ENCODE results near the gene CHM. TPM values are rescaled to one million over a fixed set of nuclear protein-coding genes. Genes with fewer than 3 reads are reported as not detected.
"Not testable (repeated sequence)": the region's sequence is repeated elsewhere in the genome, so short reads cannot be mapped to it uniquely, and the experiment has no call there.

CHM gene
- total and polyA plus RNA-seq, 7 experiments from 2014 or later: 5.3 to 22.6 (median 13.6) TPM

DNA sequence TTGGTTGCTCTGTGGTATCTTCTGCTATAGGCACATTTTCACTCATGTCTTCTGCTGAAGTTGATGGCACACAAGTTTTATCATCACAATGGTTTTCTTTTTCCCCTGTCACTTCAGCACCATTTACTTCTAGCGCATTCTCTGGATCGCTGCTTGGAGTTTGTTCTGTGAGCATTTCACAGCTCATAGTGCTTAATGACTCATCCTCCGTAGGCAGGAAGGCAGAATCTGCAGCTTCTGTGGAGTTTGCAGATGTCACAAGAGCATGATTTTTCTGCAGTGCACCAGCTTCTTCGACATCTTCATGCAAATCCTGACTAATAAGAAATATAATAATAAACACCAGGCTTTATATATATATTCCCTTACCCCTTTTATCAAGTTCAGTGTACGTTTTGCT, 83.6 kb downstream of the CHM start:
- no peaks in the 10 kb centered on the region for H3K9me3 ChIP-seq (ENCODE audit: control insufficient read depth in 2 of 3, low read length in 3 of 3)
- Mint-ChIP-seq H3K4me1 (peaks cover 0 to 2% (median 0%) of the 10 kb centered on the region in 7 donors), H3K27me3 (no peaks in the 10 kb centered on the region), H3K27ac (no peak overlapping the region), H3K9me3 (no peaks in the 10 kb centered on the region), H3K4me3 (no peak overlapping the region), H3K36me3 (peaks cover 0 to 21% (median 3%) of the 10 kb centered on the region in 5 donors)
- no peak overlapping the region for H3K4me3 ChIP-seq (ENCODE audit: low read length)
- no peak overlapping the region for H3K27ac ChIP-seq (ENCODE audit: low read depth, low read length)
- no peaks in the 10 kb centered on the region for H3K36me3 ChIP-seq (ENCODE audit: control insufficient read depth in 2 of 3, insufficient read depth in 3 of 3, low read length in 3 of 3)
- intact Hi-C loops (cut with micrococcal nuclease): no loop called here
- POLR2A ChIA-PET: no interaction called here
- no peak for ATAC-seq
- CTCF ChIA-PET: no interaction called here
- DNase-seq: no peak
- H3K27me3 ChIP-seq (ENCODE audit: control insufficient read depth in 2 of 2, insufficient read depth in 2 of 2, low read length in 2 of 2): no peaks in the 10 kb centered on the region
- no peaks in the 10 kb centered on the region for H3K4me1 ChIP-seq (ENCODE audit: control insufficient read depth in 2 of 2, insufficient read depth in 2 of 2, low read length in 2 of 2)

DNA sequence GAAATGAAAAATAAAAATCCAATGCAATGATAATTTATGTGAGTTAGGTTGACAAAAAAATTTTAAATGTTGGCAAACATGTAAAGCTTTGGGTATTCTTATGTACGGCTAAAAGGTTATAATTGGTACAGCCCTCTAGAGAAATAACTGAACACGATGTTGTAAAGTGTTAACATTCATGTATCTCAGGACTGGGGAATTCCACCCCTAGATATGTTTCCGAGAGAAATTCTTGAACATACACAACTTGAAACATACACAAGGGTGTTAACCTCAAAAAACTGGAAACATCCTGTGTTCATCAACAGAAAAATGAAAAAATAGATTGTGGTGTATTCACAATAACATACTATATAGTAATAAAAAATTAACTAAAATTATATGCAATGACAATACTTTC, 91.8 kb downstream of the CHM start:
- no peaks in the 10 kb centered on the region for H3K4me1 ChIP-seq (ENCODE audit: control insufficient read depth in 2 of 2, insufficient read depth in 2 of 2, low read length in 2 of 2)
- Mint-ChIP-seq H3K4me1 (peaks cover 0 to 5% (median 0%) of the 10 kb centered on the region in 7 donors), H3K9me3 (peaks cover 0 to 13% (median 5%) of the 10 kb centered on the region in 11 donors), H3K4me3 (no peak overlapping the region), H3K27me3 (no peaks in the 10 kb centered on the region), H3K36me3 (peaks cover 12 to 46% (median 28%) of the 10 kb centered on the region in 5 donors), H3K27ac (no peak overlapping the region)
- intact Hi-C loops (cut with micrococcal nuclease): no loop called here
- ATAC-seq: no peak
- H3K4me3 ChIP-seq (ENCODE audit: low read length): no peak overlapping the region
- no peak overlapping the region for H3K27ac ChIP-seq (ENCODE audit: low read depth, low read length)
- CTCF ChIA-PET: no interaction called here
- POLR2A ChIA-PET: no interaction called here
- no peak for DNase-seq
- no peaks in the 10 kb centered on the region for H3K27me3 ChIP-seq (ENCODE audit: control insufficient read depth in 2 of 2, insufficient read depth in 2 of 2, low read length in 2 of 2)
- H3K36me3 ChIP-seq (ENCODE audit: control insufficient read depth in 2 of 3, insufficient read depth in 3 of 3, low read length in 3 of 3): peaks cover 0 to 12% (median 6%) of the 10 kb centered on the region in 3 experiments
- H3K9me3 ChIP-seq (ENCODE audit: control insufficient read depth in 2 of 3, low read length in 3 of 3): no peaks in the 10 kb centered on the region

DNA sequence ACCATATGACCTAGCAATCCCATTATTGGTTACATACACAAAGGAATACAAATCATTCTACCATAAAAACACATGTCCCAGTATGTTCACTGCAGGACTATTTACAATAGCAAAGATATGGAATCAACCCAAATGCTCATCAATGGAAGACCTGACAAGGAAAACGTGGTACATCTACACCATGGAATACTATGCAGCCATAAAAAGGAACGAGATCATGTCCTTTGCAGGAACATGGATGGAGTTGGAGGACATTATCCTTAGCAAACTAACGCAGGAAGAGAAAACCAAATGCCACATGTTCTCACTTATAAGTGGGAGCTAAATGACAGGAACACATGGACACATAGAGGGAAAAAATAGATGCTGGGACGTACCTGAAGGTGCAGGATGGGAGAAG, 102.6 kb downstream of the CHM start:
- peaks cover 0 to 24% (median 3%) of the 10 kb centered on the region in 3 experiments for H3K36me3 ChIP-seq (ENCODE audit: control insufficient read depth in 2 of 3, insufficient read depth in 3 of 3, low read length in 3 of 3)
- ATAC-seq; H3K27ac ChIP-seq (ENCODE audit: low read depth, low read length); H3K27me3 Mint-ChIP-seq; intact Hi-C loops (cut with micrococcal nuclease); H3K4me1 ChIP-seq (ENCODE audit: control insufficient read depth in 2 of 2, insufficient read depth in 2 of 2, low read length in 2 of 2); DNase-seq; H3K4me1 Mint-ChIP-seq; CTCF ChIA-PET; H3K27ac Mint-ChIP-seq; H3K27me3 ChIP-seq (ENCODE audit: control insufficient read depth in 2 of 2, insufficient read depth in 2 of 2, low read length in 2 of 2); H3K4me3 ChIP-seq (ENCODE audit: low read length); H3K4me3 Mint-ChIP-seq; POLR2A ChIA-PET: not testable (repeated sequence)
- H3K9me3 ChIP-seq (ENCODE audit: control insufficient read depth in 2 of 3, low read length in 3 of 3): peaks cover 0 to 13% (median 0%) of the 10 kb centered on the region in 3 experiments
- Mint-ChIP-seq H3K9me3 (peaks cover 0 to 31% (median 12%) of the 10 kb centered on the region in 11 donors), H3K36me3 (peaks cover 3 to 62% (median 46%) of the 10 kb centered on the region in 5 donors)

DNA sequence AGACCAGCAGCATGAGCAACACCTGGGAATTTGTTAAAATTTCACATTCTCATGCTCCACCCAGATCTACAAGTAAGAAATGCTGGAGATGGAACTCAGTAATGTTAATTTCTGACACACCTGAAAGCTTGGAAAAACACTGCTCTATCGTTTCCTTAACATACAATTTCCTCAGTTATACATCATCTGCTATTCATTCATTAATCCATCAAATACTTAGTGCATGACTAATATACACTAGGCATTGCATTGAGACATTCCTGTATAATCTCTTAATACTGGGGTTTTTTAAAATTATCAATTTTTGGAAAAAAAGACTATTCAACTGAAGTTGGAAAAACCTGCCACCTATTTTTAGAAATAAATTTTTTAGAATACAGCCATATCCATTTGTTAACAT, 106.1 kb downstream of the CHM start:
- H3K27ac ChIP-seq (ENCODE audit: low read depth, low read length): no peak overlapping the region
- H3K4me3 Mint-ChIP-seq: no peak overlapping the region
- H3K36me3 Mint-ChIP-seq: peaks cover 5 to 39% (median 31%) of the 10 kb centered on the region in 5 donors
- no peak overlapping the region for H3K4me3 ChIP-seq (ENCODE audit: low read length)
- ChIA-PET CTCF (no interaction called here), POLR2A (no interaction called here)
- H3K4me1 Mint-ChIP-seq: peaks cover 0 to 4% (median 0%) of the 10 kb centered on the region in 7 donors
- peaks cover 0 to 7% (median 0%) of the 10 kb centered on the region in 3 experiments for H3K9me3 ChIP-seq (ENCODE audit: control insufficient read depth in 2 of 3, low read length in 3 of 3)
- DNase-seq (no peak), ATAC-seq (no peak)
- H3K27me3 Mint-ChIP-seq: no peaks in the 10 kb centered on the region
- no peaks in the 10 kb centered on the region for H3K4me1 ChIP-seq (ENCODE audit: control insufficient read depth in 2 of 2, insufficient read depth in 2 of 2, low read length in 2 of 2)
- peaks cover 0 to 12% (median 3%) of the 10 kb centered on the region in 3 experiments for H3K36me3 ChIP-seq (ENCODE audit: control insufficient read depth in 2 of 3, insufficient read depth in 3 of 3, low read length in 3 of 3)
- no peaks in the 10 kb centered on the region for H3K27me3 ChIP-seq (ENCODE audit: control insufficient read depth in 2 of 2, insufficient read depth in 2 of 2, low read length in 2 of 2)
- intact Hi-C loops (cut with micrococcal nuclease): no loop called here
- H3K27ac Mint-ChIP-seq: no peak overlapping the region
- H3K9me3 Mint-ChIP-seq: peaks cover 0 to 18% (median 12%) of the 10 kb centered on the region in 11 donors

DNA sequence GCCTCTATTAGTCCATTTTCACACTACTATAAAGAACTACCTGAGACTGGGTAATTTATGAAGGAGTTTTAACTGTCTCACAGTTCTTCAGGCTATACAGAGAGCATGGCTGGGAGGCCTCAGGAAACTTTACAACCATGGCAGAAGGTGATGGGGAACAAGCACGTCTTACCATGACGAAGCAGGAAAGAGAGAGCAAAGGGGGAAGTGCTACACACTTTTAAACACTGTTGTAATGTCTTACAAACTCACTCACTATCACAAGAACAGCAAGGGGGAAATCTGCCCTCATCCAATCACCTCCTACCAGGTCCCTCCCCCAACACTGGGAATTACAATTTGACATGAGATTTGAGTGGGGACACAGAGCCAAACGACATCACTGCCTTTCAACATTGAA, 107.4 kb downstream of the CHM start:
- H3K4me1 Mint-ChIP-seq; H3K27ac Mint-ChIP-seq; H3K4me3 ChIP-seq (ENCODE audit: low read length); H3K4me1 ChIP-seq (ENCODE audit: control insufficient read depth in 2 of 2, insufficient read depth in 2 of 2, low read length in 2 of 2); intact Hi-C loops (cut with micrococcal nuclease); H3K9me3 ChIP-seq (ENCODE audit: control insufficient read depth in 2 of 3, low read length in 3 of 3); H3K36me3 ChIP-seq (ENCODE audit: control insufficient read depth in 2 of 3, insufficient read depth in 3 of 3, low read length in 3 of 3); H3K27me3 Mint-ChIP-seq; H3K4me3 Mint-ChIP-seq; H3K9me3 Mint-ChIP-seq; DNase-seq; H3K27me3 ChIP-seq (ENCODE audit: control insufficient read depth in 2 of 2, insufficient read depth in 2 of 2, low read length in 2 of 2); H3K27ac ChIP-seq (ENCODE audit: low read depth, low read length); CTCF ChIA-PET; POLR2A ChIA-PET; ATAC-seq: not testable (repeated sequence)
- peaks cover 5 to 31% (median 17%) of the 10 kb centered on the region in 5 donors for H3K36me3 Mint-ChIP-seq

DNA sequence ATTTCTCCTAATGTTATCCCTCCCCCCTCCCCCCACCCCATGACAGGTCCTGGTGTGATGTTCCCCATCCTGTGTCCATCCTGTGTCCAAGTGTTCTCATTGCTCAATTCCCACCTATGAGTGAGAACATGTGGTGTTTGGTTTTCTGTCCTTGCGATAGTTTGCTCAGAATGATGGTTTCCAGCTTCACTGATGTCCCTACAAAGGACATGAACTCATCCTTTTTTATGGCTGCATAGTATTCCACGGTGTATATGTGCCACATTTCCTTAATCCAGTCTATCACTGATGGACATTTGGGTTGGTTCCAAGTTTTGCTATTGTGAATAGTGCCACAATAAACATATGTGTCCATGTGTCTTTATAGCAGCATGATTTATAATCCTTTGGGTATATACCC, 113.0 kb downstream of the CHM start:
- H3K27ac ChIP-seq (ENCODE audit: low read depth, low read length); H3K9me3 Mint-ChIP-seq; H3K4me1 Mint-ChIP-seq; CTCF ChIA-PET; POLR2A ChIA-PET; H3K4me1 ChIP-seq (ENCODE audit: control insufficient read depth in 2 of 2, insufficient read depth in 2 of 2, low read length in 2 of 2); H3K27me3 Mint-ChIP-seq; H3K4me3 ChIP-seq (ENCODE audit: low read length); H3K4me3 Mint-ChIP-seq; intact Hi-C loops (cut with micrococcal nuclease); DNase-seq; H3K36me3 ChIP-seq (ENCODE audit: control insufficient read depth in 2 of 3, insufficient read depth in 3 of 3, low read length in 3 of 3); H3K27me3 ChIP-seq (ENCODE audit: control insufficient read depth in 2 of 2, insufficient read depth in 2 of 2, low read length in 2 of 2); ATAC-seq; H3K9me3 ChIP-seq (ENCODE audit: control insufficient read depth in 2 of 3, low read length in 3 of 3); H3K27ac Mint-ChIP-seq: not testable (repeated sequence)
- H3K36me3 Mint-ChIP-seq: peaks cover 0 to 17% (median 3%) of the 10 kb centered on the region in 5 donors

DNA sequence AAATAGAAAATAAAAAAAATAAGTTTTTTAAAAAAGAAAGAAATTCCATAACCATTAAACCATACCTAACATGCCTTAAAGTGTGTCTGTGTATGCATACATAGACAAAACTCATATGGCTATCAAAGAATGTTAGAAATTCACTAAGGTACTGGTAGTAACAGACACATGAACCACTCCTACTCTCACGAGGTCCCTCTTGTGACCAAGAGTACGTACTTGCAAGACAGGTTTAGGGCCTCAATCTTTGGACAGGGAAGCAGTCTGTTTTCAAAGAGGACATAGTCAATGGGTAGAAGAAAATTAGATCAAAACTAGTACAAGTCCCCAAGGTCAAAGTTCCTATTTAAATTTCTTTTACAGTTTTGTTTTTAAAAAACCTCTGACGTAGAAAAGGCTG, 117.3 kb downstream of the CHM start:
- Histone ChIP-seq H3K4me1 (ENCODE audit: control insufficient read depth in 2 of 2, insufficient read depth in 2 of 2, low read length in 2 of 2) (no peaks in the 10 kb centered on the region), H3K27ac (ENCODE audit: low read depth, low read length) (no peak overlapping the region), H3K4me3 (ENCODE audit: low read length) (no peak overlapping the region), H3K36me3 (ENCODE audit: control insufficient read depth in 2 of 3, insufficient read depth in 3 of 3, low read length in 3 of 3) (no peaks in the 10 kb centered on the region), H3K9me3 (ENCODE audit: control insufficient read depth in 2 of 3, low read length in 3 of 3) (no peaks in the 10 kb centered on the region), H3K27me3 (ENCODE audit: control insufficient read depth in 2 of 2, insufficient read depth in 2 of 2, low read length in 2 of 2) (no peaks in the 10 kb centered on the region)
- Mint-ChIP-seq H3K36me3 (peaks cover 0 to 15% (median 3%) of the 10 kb centered on the region in 5 donors), H3K4me1 (peaks cover 0 to 23% (median 11%) of the 10 kb centered on the region in 7 donors), H3K9me3 (no peaks in the 10 kb centered on the region), H3K4me3 (no peak overlapping the region), H3K27me3 (no peaks in the 10 kb centered on the region), H3K27ac (no peak overlapping the region)
- intact Hi-C loops (cut with micrococcal nuclease): no loop called here
- ChIA-PET CTCF (no interaction called here), POLR2A (no interaction called here)
- DNase-seq (no peak), ATAC-seq (no peak)
